ENCODE data around the gene EHBP1L1.

- TF ChIP-seq CTCF (optimal IDR thresholded peaks at IDR 0.05 in 1 of 3, IDR thresholded peaks at IDR 0.05 in 1 of 3, conservative IDR thresholded peaks at IDR 0.05 in 1 of 3; ENCODE audit: extremely low read depth in 1 of 3, insufficient read depth in 2 of 3, low read length in 3 of 3) (no peak), EZH2 (IDR thresholded peaks at IDR 0.05; ENCODE audit: low read length) (no peak)
Observed at GRCh38 chr11:65576867-65577755, 1.3 kb downstream of the EHBP1L1 start.
